Prostate gland (tissue), 2 donors: ENCODE results near the gene NEK10. TPM values are rescaled to one million over a fixed set of nuclear protein-coding genes. Genes with fewer than 3 reads are reported as not detected.
"Not testable (repeated sequence)": the region's sequence is repeated elsewhere in the genome, so short reads cannot be mapped to it uniquely, and the experiment has no call there.

Experiments
- DNase-seq: peaks from one replicate; pipeline ENCODE4 v3.0.0-alpha.2; 2019; ENCODE audit warnings: low spot score
- H3K27ac ChIP-seq, 2 donors: fragments of 200-600 bp; sonication (generic); 2 replicates each; pipeline ENCODE4 v1.5.1; 2017 to 2019
- H3K27me3 ChIP-seq: fragments of 200-600 bp; sonication (generic); replicated peaks from 2 replicates; pipeline ENCODE4 v1.5.1; 2019; ENCODE audit not compliant: insufficient read depth
- H3K36me3 ChIP-seq, 2 donors: fragments of 200-600 bp; sonication (generic); 1 replicate in 1 of 2; 2 replicates in 1 of 2; pipeline versions ENCODE4 v1.5.1 to v1.8.1; 2017 to 2019
- H3K4me1 ChIP-seq: fragments of 200-600 bp; sonication (generic); replicated peaks from 2 replicates; pipeline ENCODE4 v1.5.1; 2019
- H3K4me3 ChIP-seq, 2 donors: fragments of 200-600 bp; sonication (generic); 2 replicates each; pipeline ENCODE4 v1.5.1; 2017 to 2019
- H3K9me3 ChIP-seq: fragments of 200-600 bp; sonication (generic); 2 replicates; pipeline ENCODE4 v1.5.1; 2017
- CTCF ChIP-seq, 4 experiments: fragments of 200-600 bp in 2 of 4; fragments of 450-650 bp in 2 of 4; sonication (generic) in 2 of 4; IDR thresholded peaks; 1 replicate in 3 of 4; 2 replicates in 1 of 4; pipeline ENCODE4 v1.5.1; 2016 to 2019; ENCODE audit warnings: antibody characterized with exemption in 4 of 4, mild to moderate bottlenecking in 2 of 4, moderate library complexity in 2 of 4
- POLR2A ChIP-seq: fragments of 450-650 bp; IDR thresholded peaks from one replicate; pipeline ENCODE4 v1.6.1; 2016; ENCODE audit warnings: antibody characterized with exemption, mild to moderate bottlenecking
- POLR2AphosphoS5 ChIP-seq: sonication (generic); formaldehyde crosslinking; IDR thresholded peaks from one replicate; pipeline ENCODE4 v1.6.1; 2017; ENCODE audit warnings: antibody characterized with exemption
- WGBS: methylation state at CpG from one replicate; pipeline ENCODE4 v1.1.5; 2018; 5-methylcytosine and 5-hydroxymethylcytosine counted together
- intact Hi-C: fragments of 100-400 bp; cut with DNase I; formaldehyde crosslinking; loops from one replicate; pipeline ENCODE4 v1.14.2; 2022
- total RNA-seq, 2 donors: library from RNA; depleted of rRNA; stranded (reverse); fragments of >200 nt; gene quantifications; one replicate each; pipeline ENCODE4 v1.1.0, GENCODE V29; 2016

The NEK10 gene
- total RNA-seq, 2 donors from 2014 or later, result 8.9 to 9.1 TPM

- no peak for TF ChIP-seq POLR2AphosphoS5
- no peaks in the 10 kb centered on the region for H3K36me3 ChIP-seq
- no peak for DNase-seq
Measured at GRCh38 chr3:27342267-27342666, 26.9 kb downstream of the NEK10 start.

GRCh38 chr3:27340534-27340933, 28.6 kb downstream of the NEK10 start:
- intact Hi-C loops, result no loop called here
- H3K27me3 ChIP-seq, result no peaks in the 10 kb centered on the region
- no peaks in the 10 kb centered on the region for H3K36me3 ChIP-seq
- TF ChIP-seq POLR2A, result no peak
- no peak for TF ChIP-seq POLR2AphosphoS5
- no peak for TF ChIP-seq CTCF (IDR thresholded peaks at IDR 0.05)
- no peaks in the 10 kb centered on the region for H3K9me3 ChIP-seq
- no peak for DNase-seq
- no peaks in the 10 kb centered on the region for H3K4me1 ChIP-seq
- WGBS, result 70% methylated on average over 1 of the region's 1 CpG
- H3K27ac ChIP-seq, result no peak overlapping the region
- no peak overlapping the region for H3K4me3 ChIP-seq

More at GRCh38 chr3:27342267-27342666, 26.9 kb downstream of the NEK10 start:
- Histone ChIP-seq H3K9me3 (no peaks in the 10 kb centered on the region), H3K27me3 (no peaks in the 10 kb centered on the region), H3K4me3 (no peak overlapping the region), H3K27ac (no peak overlapping the region), H3K4me1 (no peaks in the 10 kb centered on the region)
- WGBS, result 77% methylated on average over 1 of the region's 1 CpG
- intact Hi-C loops, result no loop called here

GRCh38 chr3:27335571-27335970, 33.6 kb downstream of the NEK10 start:
- Histone ChIP-seq H3K9me3 (no peaks in the 10 kb centered on the region), H3K4me1 (no peaks in the 10 kb centered on the region), H3K27ac (no peak overlapping the region), H3K4me3 (no peak overlapping the region), H3K36me3 (no peaks in the 10 kb centered on the region), H3K27me3 (no peaks in the 10 kb centered on the region)
- 57% methylated on average over 1 of the region's 1 CpG for WGBS
- no peak for TF ChIP-seq POLR2A
- TF ChIP-seq POLR2AphosphoS5, result no peak
- no peak for TF ChIP-seq CTCF (IDR thresholded peaks at IDR 0.05)
- intact Hi-C loops, result no loop called here
- DNase-seq, result no peak

GRCh38 chr3:27333843-27334242, 35.3 kb downstream of the NEK10 start:
- TF ChIP-seq POLR2A, result no peak
- TF ChIP-seq CTCF (IDR thresholded peaks at IDR 0.05), result no peak
- no peak for TF ChIP-seq POLR2AphosphoS5
- intact Hi-C loops, result no loop called here
- Histone ChIP-seq H3K4me3 (no peak overlapping the region), H3K27ac (no peak overlapping the region), H3K4me1 (no peaks in the 10 kb centered on the region), H3K36me3 (no peaks in the 10 kb centered on the region), H3K9me3 (no peaks in the 10 kb centered on the region), H3K27me3 (no peaks in the 10 kb centered on the region)
- DNase-seq, result no peak

- H3K36me3 ChIP-seq, H3K4me1 ChIP-seq, intact Hi-C loops, H3K9me3 ChIP-seq, H3K27me3 ChIP-seq, H3K4me3 ChIP-seq: not testable (repeated sequence)
- 85% methylated on average over 4 of the region's 4 CpGs for WGBS
- peak; percentile 92 for TF ChIP-seq POLR2AphosphoS5
- H3K27ac ChIP-seq, result peak overlapping the region; percentile 81 to 86
- peak; percentile 67 for DNase-seq
Measured at GRCh38 chr3:27328982-27329762, 40.0 kb downstream of the NEK10 start.
